Stimulated activated CD4-positive, alpha-beta T cell treated with anti-CD3 and anti-CD28 coated beads, TNF-alpha, amount 100 ng/mL, for 48 hours (primary cell): ENCODE data around the gene CSF3R.

Source experiments
- DNase-seq, 3 donors: peaks; one replicate each; pipeline ENCODE4 v3.0.0-alpha.2; 2020; ENCODE audit warnings: low read depth in 3 of 3

CSF3R gene

GRCh38 chr1:36420409-36420808 is 62.3 kb downstream of the CSF3R start:
- DNase-seq = no peak

- no peak for DNase-seq
These were observed 63.1 kb downstream of the CSF3R start for GRCh38 chr1:36419569-36419968.

GRCh38 chr1:36419140-36419539 is 63.6 kb downstream of the CSF3R start:
- no peak for DNase-seq

GRCh38 chr1:36417931-36418330 is 64.8 kb downstream of the CSF3R start:
- DNase-seq = no peak
